Neural cell (in vitro differentiated cells): ENCODE measurements around the gene PFKFB1. TPM values are rescaled to one million over a fixed set of nuclear protein-coding genes. Genes with fewer than 3 reads are reported as not detected.

Experiments used
- H2AFZ ChIP-seq: fragments of 200-600, 300-800 bp; sonication (generic), shearing (Covaris generic); 2 replicates; pipeline ENCODE4 v1.6.0; 2014; ENCODE audit warnings: low read depth, mild to moderate bottlenecking, antibody characterized with exemption, low read length, moderate library complexity
- H3F3A ChIP-seq: fragments of 200-600 bp; shearing (Covaris generic); 2 replicates; pipeline ENCODE4 v1.6.1; 2016; ENCODE audit warnings: mild to moderate bottlenecking, moderate library complexity, mixed read lengths, antibody characterized with exemption, low read length; ENCODE audit not compliant: insufficient read depth, poor library complexity, severe bottlenecking
- H3K27ac ChIP-seq: fragments of 200-600, 300-800 bp; sonication (generic), shearing (Covaris generic); 2 replicates; pipeline ENCODE4 v1.5.1; 2014; ENCODE audit warnings: mild to moderate bottlenecking, low read length, moderate library complexity
- H3K27me3 ChIP-seq: fragments of 300-800, 200-600 bp; sonication (generic), shearing (Covaris generic); 2 replicates; pipeline ENCODE4 v1.6.0; 2014; ENCODE audit warnings: mild to moderate bottlenecking, low read depth, low read length, moderate library complexity; ENCODE audit not compliant: insufficient read depth
- H3K36me3 ChIP-seq: fragments of 300-800, 200-600 bp; sonication (generic), shearing (Covaris generic); 2 replicates; pipeline ENCODE4 v1.5.1; 2014; ENCODE audit warnings: mild to moderate bottlenecking, antibody characterized with exemption, low read length, moderate library complexity; ENCODE audit not compliant: insufficient read depth
- H3K4me2 ChIP-seq: fragments of 300-800, 200-600 bp; sonication (generic), shearing (Covaris generic); 2 replicates; pipeline ENCODE4 v1.6.0; 2014; ENCODE audit warnings: mild to moderate bottlenecking, low read length
- H3K4me3 ChIP-seq: fragments of 300-800, 200-600 bp; sonication (generic), shearing (Covaris generic); 2 replicates; pipeline ENCODE4 v1.5.1; 2014; ENCODE audit warnings: mild to moderate bottlenecking, low read length, moderate library complexity
- H3K79me2 ChIP-seq: fragments of 200-600 bp; shearing (Covaris generic); replicated peaks from 2 replicates; pipeline ENCODE4 v1.6.0; 2014; ENCODE audit warnings: mild to moderate bottlenecking, low read length, moderate library complexity; ENCODE audit not compliant: insufficient read depth
- H3K9ac ChIP-seq: fragments of 300-800, 200-600 bp; sonication (generic), shearing (Covaris generic); 2 replicates; pipeline ENCODE4 v1.6.1; 2016; ENCODE audit warnings: mild to moderate bottlenecking, low read length, mixed read lengths
- H3K9me2 ChIP-seq: fragments of 200-600 bp; shearing (Covaris generic); 2 replicates; pipeline ENCODE4 v1.6.1; 2016; ENCODE audit warnings: mild to moderate bottlenecking, low read length, mixed read lengths; ENCODE audit not compliant: insufficient read depth
- H3K9me3 ChIP-seq: fragments of 200-600, 300-800 bp; sonication (generic), shearing (Covaris generic); 2 replicates; pipeline ENCODE4 v1.6.1; 2016; ENCODE audit warnings: mild to moderate bottlenecking, mixed run types, low read length, moderate library complexity, mixed read lengths
- H4K20me1 ChIP-seq: fragments of 200-600 bp; shearing (Covaris generic); 2 replicates; pipeline ENCODE4 v1.6.1; 2016; ENCODE audit warnings: mild to moderate bottlenecking, mixed run types; ENCODE audit not compliant: insufficient read depth
- CTCF ChIP-seq: fragments of 450-650 bp; IDR thresholded peaks from 2 replicates; pipeline ENCODE4 v1.5.1; 2014; ENCODE audit warnings: antibody characterized with exemption, mild to moderate bottlenecking, moderate library complexity; ENCODE audit not compliant: poor library complexity, severe bottlenecking
- EP300 ChIP-seq: fragments of 450-650 bp; conservative IDR thresholded peaks from 2 replicates; pipeline ENCODE4 v1.6.1; 2014; ENCODE audit warnings: antibody characterized with exemption, mild to moderate bottlenecking, moderate library complexity; ENCODE audit not compliant: poor library complexity, severe bottlenecking
- EZH2 ChIP-seq: fragments of 200-600, 300-800 bp; shearing (Covaris generic), sonication (generic); IDR thresholded peaks from 2 replicates; pipeline ENCODE4 v1.6.1; 2014; ENCODE audit warnings: antibody characterized with exemption, low read length, borderline replicate concordance, mild to moderate bottlenecking; ENCODE audit not compliant: insufficient read depth, poor library complexity, severe bottlenecking
- MXI1 ChIP-seq: fragments of 450-650 bp; conservative IDR thresholded peaks from 2 replicates; pipeline ENCODE4 v1.6.1; 2014; ENCODE audit warnings: antibody characterized with exemption, mild to moderate bottlenecking; ENCODE audit not compliant: poor library complexity, severe bottlenecking
- POLR2AphosphoS5 ChIP-seq: IDR thresholded peaks from 2 replicates; pipeline ENCODE4 v1.6.1; 2012
- RAD21 ChIP-seq: fragments of 450-650 bp; conservative IDR thresholded peaks from 2 replicates; pipeline ENCODE4 v1.6.1; 2014; ENCODE audit warnings: antibody characterized with exemption, mild to moderate bottlenecking, moderate library complexity
- REST ChIP-seq: IDR thresholded peaks from 2 replicates; pipeline ENCODE4 v1.6.1; 2012; ENCODE audit warnings: borderline replicate concordance
- SMC3 ChIP-seq: fragments of 450-650 bp; conservative IDR thresholded peaks from 2 replicates; pipeline ENCODE4 v1.6.1; 2014; ENCODE audit warnings: antibody characterized with exemption, mild to moderate bottlenecking, moderate library complexity; ENCODE audit not compliant: poor library complexity
- TAF1 ChIP-seq: IDR thresholded peaks from 2 replicates; pipeline ENCODE4 v1.6.1; 2012; ENCODE audit warnings: low read depth
- polyA plus RNA-seq: library from polyadenylated mRNA; depleted of rRNA; stranded (reverse); fragments of >200 nt; gene quantifications from 2 replicates; pipeline ENCODE4 v1.2.3, GENCODE V29; 2014

Gene PFKFB1
- polyA plus RNA-seq, 1 donor from 2014 or later = 0.51 TPM

- TF ChIP-seq EP300 = no peak
- Histone ChIP-seq H3K36me3 (no peaks in the 10 kb centered on the region), H3K4me2 (no peak overlapping the region), H2AFZ (no peak overlapping the region), H3K9me2 (no peaks in the 10 kb centered on the region), H3K4me3 (no peak overlapping the region), H3K9ac (no peak overlapping the region), H3K79me2 (no peaks in the 10 kb centered on the region), H3K27ac (no peak overlapping the region), H3K9me3 (no peaks in the 10 kb centered on the region), H4K20me1 (no peaks in the 10 kb centered on the region), H3F3A (no peaks in the 10 kb centered on the region), H3K27me3 (no peaks in the 10 kb centered on the region)
These were observed 13.0 kb upstream of the PFKFB1 start for GRCh38 chrX:55006827-55007621.

GRCh38 chrX:55005256-55005655, 11.3 kb upstream of the PFKFB1 start:
- Histone ChIP-seq H3K36me3 (no peaks in the 10 kb centered on the region), H3K9me2 (no peaks in the 10 kb centered on the region), H3K27ac (no peak overlapping the region), H3K9ac (no peak overlapping the region), H3K9me3 (no peaks in the 10 kb centered on the region), H4K20me1 (no peaks in the 10 kb centered on the region), H3K79me2 (no peaks in the 10 kb centered on the region), H3K27me3 (no peaks in the 10 kb centered on the region), H2AFZ (no peak overlapping the region), H3K4me3 (no peak overlapping the region), H3F3A (no peaks in the 10 kb centered on the region), H3K4me2 (no peak overlapping the region)
- TF ChIP-seq REST (no peak), MXI1 (no peak), RAD21 (no peak), CTCF (no peak), TAF1 (no peak), POLR2AphosphoS5 (no peak), EZH2 (no peak), EP300 (no peak), SMC3 (no peak)
